TTC549 (cell line): Measurements from ENCODE around the gene RNF224.
"Not testable (repeated sequence)": the region's sequence is repeated elsewhere in the genome, so short reads cannot be mapped to it uniquely, and the experiment has no call there.

Experiments
- FAIRE-seq: peaks from 2 replicates; lab custom pipeline; 2012; peaks lifted over from hg19 to GRCh38; lab: Jason Lieb, UNC

Gene RNF224

GRCh38 chr9:137240841-137241489 is 13.7 kb downstream of the RNF224 start, which contains the start of gene TUBB4B:
TUBB4B (plus strand) TSS chr9:137241287; CDS start chr9:137241361, 74 bp downstream.
- FAIRE-seq = peak; percentile 96

DNA sequence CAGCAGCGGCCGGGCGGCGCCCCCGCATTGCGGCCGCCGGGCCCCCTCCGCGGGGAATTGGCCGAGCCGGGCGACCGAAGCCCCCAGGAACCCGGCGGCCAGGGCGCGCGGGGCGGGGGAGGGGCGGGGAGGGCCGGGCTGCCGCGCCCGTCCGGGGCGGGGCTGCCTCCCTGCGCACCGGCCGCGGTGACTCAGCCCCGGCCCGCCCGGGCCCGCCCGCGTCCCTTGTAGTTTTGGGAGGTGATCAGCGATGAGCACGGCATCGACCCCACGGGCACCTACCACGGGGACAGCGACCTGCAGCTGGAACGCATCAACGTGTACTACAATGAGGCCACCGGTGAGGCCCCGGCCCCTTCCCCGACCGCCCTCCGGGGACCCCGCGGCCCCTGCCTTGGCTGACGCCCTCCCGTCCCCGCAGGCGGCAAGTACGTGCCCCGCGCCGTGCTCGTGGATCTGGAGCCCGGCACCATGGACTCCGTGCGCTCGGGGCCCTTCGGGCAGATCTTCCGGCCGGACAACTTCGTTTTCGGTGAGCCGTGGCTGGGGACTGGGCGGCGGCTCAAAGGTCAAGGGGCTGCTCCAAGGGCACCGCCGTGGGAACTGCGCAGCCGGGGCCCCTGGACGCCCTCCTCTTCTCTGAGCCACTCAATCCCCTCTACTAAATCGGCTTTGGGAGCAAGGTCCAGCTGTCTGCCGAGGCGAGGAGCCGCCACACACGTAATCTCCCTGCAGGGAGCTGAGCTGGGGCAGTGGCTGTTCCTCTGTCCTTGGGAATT is 14.4 kb downstream of the RNF224 start:
- no peak for FAIRE-seq

GRCh38 chr9:137242269-137243203 is 15.2 kb downstream of the RNF224 start:
- FAIRE-seq = no peak

GRCh38 chr9:137243266-137243625 is 15.9 kb downstream of the RNF224 start:
- not testable (repeated sequence) for FAIRE-seq

GRCh38 chr9:137243626-137244485 is 16.6 kb downstream of the RNF224 start:
- FAIRE-seq = no peak

DNA sequence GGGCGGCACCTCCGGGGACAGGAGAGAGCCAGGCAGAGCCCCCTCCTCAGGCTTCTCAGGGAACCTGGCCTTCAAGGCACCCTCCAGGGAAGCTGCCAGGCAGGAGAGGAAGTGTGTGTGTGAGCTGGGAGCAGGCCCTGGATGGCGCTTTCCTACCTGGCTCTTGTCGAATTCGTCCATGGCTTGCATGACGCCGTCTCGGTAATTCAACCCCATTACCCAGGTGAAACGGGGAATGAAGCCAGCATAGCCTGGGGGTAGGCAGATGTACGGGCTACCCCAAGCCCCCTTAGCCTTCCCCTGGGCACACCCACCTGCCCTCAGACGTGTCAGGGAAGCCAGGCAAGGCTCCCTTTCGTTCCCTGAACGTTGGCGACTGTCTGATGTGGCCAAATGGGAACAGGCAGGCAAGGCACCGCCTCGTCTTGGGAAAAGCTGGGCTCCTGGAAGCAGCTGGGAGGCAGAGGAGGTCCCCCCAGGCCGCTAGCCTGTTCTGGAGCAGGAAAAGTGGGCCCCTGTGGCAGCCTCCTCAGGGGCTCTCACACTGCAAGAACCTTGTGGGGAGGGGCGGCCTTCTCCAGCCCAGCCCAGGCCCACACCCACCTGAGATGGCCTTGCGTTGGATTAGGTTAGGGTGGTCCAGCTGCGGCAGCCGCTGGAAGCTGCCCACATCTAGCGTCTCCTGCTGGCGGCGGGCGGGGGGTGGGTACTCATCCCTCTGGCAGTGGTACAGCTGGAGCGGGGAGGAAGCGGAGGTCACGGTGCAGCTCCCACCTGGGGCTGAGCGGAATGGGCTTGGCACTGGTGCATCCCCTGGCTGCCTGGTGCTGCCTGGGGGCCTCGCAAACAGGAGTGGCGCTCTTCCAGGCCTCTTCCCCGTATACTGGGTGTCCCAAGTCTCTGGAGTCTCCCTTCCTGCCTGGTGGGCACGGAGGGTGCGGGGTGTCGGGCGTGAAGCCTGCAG is 17.5 kb downstream of the RNF224 start:
- no peak for FAIRE-seq

GRCh38 chr9:137245450-137246421 is 18.4 kb downstream of the RNF224 start:
- no peak for FAIRE-seq

- FAIRE-seq = no peak
These were observed 20.0 kb downstream of the RNF224 start for GRCh38 chr9:137247135-137247915.

DNA sequence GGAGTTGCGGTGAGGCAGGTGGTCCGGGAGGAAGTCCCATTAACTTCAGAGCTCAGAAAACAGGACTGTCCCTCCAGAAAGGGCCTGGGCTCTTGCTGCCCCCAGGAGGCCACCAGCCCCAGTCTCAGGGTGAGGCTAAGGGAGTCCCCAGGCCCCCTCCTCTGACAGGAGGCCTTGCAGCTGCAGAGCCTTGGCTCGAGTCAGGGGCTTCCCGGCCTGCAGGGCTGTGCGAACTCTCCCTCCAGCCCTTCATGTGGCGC is 20.5 kb downstream of the RNF224 start:
- no peak for FAIRE-seq

GRCh38 chr9:137250329-137251193 is 23.3 kb downstream of the RNF224 start:
- FAIRE-seq = no peak

DNA sequence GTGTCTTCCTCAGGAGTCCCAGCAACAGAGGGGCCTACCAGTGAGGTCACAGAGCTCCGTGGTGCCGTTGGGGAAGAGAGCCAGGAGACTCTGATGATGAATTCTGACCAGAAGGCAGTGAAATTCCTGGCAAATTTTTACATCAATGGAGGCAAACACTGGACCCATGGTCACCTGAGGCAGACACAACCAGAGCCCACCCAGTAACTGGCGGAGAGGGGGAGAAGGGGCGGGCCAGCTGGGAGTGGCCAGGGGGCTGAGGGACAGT is 23.8 kb downstream of the RNF224 start, which contains the start of gene STPG3:
Gene STPG3 (plus strand): TSS at position 93 of the 268 bp plus-strand sequence. CDS start 1 bp downstream, at position 94.
- FAIRE-seq = no peak

GRCh38 chr9:137251490-137252268 is 24.4 kb downstream of the RNF224 start:
- no peak for FAIRE-seq

DNA sequence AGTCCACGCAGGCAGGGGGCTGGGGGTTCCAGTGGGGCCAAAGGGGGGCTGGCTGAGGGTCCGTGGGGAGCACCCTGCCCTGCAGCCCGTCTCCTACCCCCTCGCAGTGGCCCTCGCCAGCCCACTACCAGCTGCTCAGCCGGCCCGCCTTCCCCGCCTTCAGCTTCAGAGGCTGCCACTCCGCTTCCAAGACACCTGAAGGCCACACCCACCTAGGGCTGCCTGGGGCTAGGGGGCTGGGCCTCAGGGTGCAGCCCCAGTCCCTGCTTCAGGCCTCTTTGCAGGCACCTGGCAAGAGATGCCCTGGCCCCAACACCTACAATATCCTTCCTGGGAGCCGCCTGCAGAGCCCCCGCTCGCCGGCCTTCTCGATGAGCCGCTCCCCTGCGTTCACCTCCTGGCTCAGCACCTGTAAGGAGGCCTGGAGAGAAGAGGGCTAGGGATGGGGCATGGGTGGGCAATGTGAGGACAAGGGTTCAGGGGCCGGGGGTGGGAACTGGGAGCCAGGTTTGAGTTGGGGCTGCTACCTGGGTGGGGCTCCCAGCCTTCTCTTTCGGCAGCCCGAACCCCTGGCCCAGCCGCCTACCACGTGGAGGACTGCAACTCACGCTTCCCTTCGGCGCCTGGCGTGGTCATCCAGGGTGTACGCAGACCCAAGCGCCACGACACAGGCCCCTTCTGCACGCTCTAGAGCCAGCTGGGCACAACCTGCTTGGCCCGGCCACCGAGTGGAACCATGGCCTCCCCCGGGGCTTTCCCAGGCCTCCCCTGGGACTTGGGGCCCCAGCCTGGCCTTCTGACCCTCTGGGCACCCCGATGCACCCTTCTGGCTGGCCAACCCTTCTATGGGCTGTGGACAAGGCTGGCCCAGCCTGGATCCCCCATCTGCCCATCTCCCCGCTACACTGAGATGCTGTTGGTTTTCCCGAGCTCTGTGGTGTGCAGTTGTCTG is 25.5 kb downstream of the RNF224 start:
- FAIRE-seq = no peak

DNA sequence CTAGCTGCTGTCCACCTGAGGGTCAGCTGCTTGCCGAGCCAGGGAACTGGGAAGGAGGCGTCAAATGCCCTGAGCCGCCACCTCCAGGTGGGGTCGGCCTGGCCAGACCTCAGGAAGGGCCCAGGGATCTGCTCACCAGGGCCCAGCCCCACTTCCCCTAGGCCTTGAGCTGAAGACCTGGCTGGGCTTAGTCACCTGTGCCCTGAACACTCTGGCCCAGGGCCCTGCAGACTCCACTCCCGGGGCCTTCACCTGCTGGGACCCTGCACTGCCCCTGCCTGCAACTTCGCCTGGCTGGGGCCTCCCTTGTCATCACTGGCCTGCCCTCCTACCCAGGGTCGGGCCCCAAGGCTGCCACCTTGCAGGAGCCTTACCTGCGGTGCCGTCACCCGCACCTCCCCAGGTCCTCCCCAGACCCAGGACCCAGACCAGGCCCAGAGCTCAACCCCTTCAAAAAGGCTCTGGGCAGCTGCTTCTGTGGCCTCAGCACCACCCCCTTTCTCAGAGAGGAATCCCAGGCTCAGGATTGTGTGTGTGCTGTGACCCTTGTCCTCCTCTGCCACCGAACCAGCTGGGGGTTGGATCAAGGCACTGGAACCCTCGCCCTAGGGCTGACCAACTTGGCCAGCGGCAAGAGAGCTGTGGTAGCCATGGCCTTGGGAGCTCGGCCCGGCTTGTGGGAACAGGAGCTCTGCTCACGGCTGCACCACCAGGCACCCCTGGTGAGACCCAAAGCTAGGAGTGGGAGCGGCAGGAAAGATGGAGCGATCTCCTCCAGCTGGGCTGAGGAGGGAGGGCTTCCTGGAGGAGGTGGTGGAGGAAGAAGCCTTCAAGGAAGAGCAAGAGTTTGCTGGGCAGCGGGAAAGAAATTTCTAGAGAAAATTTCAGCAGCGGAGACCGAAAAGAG is 26.7 kb downstream of the RNF224 start:
- FAIRE-seq = no peak
